Dermis blood vessel endothelial cell (primary cell): Measurements from ENCODE around the gene CTSC. TPM values are rescaled to one million over a fixed set of nuclear protein-coding genes. Genes with fewer than 3 reads are reported as not detected.
"Not testable (repeated sequence)": the region's sequence is repeated elsewhere in the genome, so short reads cannot be mapped to it uniquely, and the experiment has no call there.

ENCODE experiments used
- DNase-seq: peaks from one replicate; pipeline ENCODE4 v3.0.0; 2010
- total RNA-seq: library from RNA; depleted of rRNA; stranded (reverse); fragments of >200 nt; gene quantifications from 2 replicates; pipeline ENCODE4 v1.2.3, GENCODE V29; 2014

CTSC gene
- total RNA-seq, 1 donor from 2014 or later = 57.2 TPM

DNA sequence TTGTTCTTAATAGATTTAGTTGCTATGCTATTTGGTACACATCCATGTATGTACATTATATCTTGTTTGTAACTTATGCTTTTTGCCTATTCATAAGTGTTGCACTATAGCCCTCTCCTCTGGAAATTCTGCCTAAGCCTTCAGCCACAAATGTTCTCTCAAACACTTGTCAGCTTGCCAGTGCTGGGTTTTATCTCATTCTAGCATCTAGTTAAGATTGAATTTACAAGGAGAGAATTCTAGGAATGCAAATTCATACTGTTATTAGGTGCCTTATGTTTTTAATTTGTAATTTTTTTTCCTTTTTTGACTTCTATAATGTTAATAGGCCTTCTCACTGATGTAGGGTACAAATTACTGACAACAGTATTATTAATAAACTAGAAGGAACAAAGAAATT, 14.6 kb upstream of the CTSC start:
- peak; percentile 10 for DNase-seq

DNA sequence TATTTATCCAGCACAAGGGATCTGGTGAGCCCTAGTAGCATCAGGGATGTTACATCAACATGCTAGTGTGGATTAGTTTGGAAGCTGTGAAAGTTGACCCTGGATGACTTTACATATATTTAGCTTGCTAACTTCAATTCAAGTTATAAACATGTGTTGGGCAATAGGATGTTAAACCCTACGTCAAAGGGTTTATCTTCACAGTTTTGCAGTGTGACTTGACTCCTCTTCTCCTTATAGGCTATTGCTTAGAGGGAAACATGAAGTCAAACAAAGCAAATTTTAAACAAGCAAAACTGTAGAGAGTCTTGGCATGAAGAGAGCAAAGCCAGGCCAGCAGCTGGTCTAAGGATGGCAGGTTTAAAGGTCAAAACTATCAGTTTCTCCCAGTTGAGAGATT, 11.3 kb upstream of the CTSC start:
- no peak for DNase-seq

DNA sequence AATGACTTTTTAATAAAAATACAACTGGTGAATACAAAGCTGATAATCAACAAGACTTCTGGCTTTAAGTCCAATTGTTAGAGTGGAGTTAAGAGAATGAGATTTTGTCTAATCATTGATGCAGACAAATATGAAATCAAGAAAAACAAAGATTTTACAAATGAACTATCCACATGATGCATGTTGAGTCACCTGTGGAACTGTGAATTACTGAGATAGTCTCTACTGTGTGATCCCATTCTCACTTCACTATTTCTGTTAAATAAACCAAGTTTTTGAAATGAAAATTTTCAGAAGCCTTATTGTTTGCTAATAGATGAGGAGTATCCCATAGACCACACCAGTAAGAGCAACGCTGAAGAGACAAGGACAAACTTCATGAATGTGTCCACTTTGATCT, 8.4 kb upstream of the CTSC start:
- no peak for DNase-seq

DNA sequence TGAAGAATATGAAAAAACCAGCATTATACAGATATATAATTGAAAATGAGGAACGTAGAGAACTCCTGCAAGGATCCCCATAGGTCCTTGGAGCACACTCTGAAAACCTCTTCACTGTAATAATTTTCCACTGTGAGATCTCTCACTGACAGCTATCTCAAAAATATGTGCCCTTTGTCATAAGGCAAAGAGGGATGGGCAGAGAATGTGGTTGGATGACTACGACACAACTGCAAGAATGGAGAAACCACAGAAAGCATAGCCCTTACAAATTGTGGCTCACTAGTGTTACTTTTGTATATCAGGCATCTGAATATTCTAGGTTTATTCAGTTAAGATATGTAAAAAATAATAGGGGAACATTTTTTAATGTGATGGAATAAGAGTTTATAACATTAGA, 7.9 kb upstream of the CTSC start:
- no peak for DNase-seq

DNA sequence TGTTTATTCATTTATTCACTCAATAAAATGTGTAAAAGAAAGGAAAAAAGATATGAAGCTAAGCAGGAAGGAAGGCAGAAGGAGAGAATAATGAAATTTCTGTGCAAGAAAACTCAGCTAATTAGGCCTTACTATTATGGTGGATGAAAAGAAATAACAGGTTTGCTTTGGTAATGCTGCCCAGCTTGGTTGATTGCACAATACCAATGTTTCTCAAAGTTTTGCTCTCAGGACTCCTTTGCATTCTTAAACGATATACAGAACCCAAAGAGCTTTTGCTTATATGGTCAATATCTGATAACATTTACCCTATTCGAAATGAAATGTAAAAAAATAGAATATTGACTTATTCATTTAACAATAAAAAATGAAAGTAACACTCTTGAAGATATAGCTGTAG, 7.3 kb upstream of the CTSC start:
- no peak for DNase-seq

DNA sequence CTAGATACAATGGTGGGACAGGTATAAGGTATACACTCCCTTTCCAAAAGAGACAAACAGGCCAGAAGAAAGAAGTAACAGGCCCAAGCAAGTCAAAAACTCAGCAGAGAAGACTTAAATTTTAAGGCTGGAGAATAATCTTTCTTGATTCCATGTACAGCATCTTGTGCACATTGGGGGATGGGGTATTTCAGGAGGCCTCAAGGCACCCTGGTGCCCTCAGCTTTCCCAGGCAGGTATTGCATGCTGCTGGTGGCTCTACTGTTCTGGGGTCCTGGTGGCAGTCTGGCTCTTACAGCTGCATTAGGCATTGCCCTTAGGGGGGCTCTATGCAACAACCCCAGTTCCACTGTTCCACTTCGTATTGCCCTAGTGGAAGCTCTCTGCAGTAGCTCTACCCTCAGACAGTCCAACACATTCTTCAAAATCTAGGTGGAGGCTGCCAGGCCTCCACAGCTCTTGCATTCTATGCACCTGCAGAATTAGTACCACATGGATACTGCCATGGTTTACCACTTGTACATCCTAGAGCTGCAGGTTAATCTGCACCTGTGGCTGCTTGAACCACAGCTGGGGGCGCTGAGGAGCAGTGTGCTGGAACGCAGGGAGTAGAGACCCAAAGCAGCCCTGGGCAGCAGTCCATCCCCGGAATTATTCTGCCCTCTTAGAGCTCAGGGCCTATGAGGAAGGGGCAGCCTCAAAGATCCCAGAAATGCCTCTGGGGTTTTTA, 4.2 kb upstream of the CTSC start:
- no peak for DNase-seq

DNA sequence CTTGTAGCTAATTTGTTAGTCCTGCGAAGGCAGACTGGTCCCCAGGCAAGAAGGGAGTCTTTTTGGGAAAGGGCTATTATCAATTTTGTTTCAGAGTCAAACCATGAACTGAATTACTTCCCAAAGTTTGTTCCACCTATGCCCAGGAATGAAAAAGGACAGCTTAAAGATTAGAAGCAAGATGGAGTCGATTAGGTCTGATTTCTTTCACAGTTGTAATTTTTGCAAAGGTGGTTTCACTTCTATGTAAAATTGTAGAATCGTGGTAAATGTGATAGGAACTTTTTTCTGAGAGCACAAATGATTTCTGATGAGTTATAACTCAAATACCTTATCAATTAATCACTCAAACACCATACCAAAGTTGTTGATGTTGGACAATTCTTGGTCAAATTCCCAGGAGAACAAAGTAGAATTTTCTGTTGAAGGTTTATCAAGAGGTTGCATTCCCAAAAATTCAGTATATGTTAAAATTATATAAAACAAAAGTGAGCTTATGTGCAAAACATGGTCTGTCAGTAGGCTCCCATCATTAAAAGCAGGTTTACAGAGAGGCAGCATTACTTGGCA, 2.9 kb upstream of the CTSC start:
- no peak for DNase-seq

DNA sequence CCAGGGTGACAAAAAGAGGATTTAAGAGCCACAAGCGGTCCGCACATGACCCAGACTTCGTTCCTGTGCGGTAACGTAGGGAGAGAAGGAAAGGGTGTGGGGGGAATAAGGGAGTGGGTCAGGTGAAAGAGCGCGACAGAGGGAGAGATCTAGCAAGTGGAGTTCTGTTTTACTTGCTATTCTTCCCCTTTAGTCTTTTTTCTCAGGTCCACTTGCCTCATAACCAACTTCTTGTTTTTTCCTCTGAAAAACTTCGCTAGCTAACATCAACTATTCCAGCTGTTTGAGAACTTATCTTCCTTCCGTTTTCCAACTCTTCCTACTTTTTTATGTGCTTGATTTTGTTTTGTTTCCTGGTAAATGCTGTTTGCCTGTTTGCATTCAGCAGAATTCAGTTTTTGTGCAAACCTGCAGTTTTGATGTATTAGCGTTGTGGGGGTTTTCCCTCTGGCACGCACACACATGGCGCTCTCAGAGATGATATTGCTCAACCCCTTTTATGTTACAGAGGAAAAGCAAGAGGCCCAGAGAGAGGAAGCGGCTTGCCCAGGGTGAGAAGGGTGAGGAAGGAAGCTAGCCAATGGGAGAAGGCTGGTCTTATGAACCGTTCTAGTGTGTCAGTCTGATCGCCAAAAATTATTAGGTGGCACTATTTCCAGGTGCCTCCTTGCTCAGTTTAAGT, 592 bp upstream of the CTSC start:
- peak; percentile 62 for DNase-seq

DNA sequence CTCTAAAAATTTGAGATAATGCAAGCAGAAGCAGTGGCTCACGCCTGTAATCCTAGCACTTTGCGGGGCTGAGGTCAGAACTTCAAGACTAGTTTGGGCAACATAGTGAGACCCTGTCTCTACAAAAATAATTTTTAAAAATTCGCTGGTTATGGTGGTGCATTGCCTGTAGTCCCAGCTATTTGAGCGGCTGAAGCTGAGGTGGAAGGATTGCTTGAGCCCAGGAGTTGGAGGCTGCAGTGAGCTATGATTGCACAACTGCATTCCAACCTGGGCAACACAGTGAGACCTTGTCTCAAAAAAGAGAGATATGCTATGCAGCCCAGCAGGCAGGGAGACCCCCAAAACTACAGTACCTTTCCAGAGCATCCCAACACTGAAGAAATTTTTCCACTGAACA, 2.3 kb downstream of the CTSC start:
- no peak for DNase-seq

DNA sequence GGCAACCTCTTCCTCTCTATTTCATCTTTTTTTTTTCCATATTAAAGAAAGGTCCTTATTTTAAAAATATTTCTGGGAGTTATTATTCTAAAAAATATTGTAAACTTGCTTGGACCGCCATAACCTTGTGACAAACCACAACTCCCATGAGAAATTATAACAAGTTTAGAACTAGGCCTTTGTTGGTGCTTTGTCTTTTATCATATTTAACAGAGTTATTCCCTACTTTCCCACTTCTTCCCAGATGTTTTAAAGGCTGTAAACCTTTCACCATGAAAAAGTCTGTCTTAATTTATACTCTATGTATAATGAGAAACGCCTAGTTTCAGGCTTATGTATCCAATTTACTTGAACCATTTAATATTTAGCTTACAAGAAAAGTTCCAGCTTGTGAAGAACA, 3.7 kb downstream of the CTSC start:
- no peak for DNase-seq

DNA sequence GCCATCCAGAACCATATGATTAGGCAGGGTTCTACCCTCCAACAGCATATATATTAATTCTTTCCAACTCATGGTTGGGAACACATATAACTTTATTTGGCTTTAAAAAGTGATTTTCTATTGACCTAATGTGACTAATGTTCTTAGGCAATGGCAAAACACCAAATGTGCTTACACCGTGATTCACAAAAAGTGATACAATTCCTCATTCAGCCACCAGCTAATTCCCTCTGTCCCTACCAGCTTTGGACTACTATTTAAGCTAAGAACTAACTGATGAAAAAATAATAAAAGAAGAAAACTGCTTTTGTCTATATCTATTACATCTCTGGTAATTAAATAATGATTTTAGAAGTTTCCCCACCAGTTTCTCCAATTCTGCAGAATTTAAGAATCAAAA, 4.7 kb downstream of the CTSC start:
- no peak for DNase-seq

DNA sequence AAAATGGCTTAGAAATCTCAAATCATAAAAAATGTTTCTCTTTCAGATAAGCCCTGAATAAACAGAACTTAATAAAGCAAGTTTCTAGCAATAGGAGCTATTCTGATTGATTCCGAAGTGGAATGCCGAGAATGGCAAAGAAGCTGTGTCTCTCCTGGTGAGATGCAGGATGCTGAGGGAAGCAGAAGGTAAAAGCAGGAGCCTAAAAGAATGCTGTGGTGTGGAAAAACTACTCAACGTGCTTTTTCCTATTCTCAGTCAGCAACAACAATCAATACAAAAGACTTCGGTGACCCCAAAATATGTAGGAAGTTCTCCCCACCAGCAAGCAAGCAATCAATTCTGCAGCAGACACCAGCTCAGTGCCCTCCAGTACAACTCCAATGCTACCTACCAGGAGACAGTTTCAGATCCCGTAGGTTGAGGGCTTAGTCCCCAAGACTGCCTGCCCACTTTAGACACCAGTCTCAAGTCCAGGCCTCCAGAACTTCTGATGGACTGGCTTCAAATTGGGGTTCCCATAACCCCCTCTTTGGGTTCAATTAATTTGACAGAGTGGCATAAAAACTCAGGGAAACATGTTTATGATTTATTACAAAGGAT, 6.6 kb downstream of the CTSC start:
- DNase-seq = no peak

DNA sequence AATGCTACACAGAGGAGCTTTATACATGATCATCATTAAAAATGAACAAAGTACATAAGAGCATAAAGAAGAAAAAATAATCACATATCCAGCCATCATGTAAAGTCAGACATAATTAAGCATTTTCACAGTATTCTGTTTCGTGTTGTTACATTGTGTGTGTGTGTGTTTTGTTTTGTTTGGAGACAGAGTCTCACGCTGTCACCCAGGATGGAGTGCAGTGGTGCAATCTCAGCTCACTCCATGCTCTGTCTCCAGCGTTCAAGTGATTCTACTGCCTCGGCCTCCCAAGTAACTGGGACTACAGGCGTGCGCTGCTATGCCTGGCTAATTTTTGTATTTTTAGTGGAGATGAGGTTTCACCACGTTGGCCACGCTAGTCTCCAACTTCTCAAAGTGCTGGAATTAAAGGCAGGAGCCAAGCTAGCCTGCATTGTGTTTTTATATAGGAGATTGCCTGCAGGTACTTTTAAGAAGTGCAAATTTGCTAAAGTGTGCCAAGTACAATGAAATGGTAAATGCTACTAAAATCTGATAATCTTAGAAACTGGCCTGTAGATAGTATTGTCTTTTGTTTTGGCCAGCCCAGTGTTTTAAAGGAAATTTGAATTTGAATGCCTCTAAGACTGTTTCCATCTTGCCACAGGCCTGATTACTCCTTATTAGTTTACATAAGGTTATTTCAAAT, 7.8 kb downstream of the CTSC start:
- DNase-seq = no peak

DNA sequence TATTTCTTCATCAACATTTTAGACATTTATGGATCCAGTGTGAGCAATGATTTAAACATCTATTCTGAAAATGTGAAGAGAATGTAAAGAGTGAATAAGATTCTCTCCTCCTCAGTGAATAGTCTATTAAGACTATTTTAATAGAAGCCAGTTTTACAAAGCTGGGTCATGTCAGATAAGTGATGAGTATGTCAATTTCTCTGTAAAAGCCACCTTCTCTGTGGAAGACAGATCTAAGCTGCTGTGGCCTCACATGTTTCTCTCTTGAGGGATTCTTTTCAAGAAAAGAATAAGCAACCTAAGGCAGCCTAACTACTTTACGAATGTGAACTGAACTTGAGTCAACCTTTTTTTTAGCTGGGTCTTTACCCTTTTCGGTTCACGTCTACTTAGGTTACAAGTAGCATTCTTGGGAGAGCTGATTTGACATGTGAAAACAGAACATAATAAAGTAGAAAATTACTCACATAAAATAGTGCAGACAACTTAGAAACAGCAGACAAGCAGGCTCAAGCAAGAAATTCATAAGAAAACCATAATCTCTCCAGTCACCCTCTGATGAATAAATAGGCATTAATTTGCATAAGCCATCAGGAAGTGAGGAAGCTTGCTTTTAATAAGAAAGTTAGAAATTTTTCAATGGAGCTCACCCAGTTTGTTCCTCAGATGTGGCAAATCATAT, 9.9 kb downstream of the CTSC start:
- DNase-seq = no peak

DNA sequence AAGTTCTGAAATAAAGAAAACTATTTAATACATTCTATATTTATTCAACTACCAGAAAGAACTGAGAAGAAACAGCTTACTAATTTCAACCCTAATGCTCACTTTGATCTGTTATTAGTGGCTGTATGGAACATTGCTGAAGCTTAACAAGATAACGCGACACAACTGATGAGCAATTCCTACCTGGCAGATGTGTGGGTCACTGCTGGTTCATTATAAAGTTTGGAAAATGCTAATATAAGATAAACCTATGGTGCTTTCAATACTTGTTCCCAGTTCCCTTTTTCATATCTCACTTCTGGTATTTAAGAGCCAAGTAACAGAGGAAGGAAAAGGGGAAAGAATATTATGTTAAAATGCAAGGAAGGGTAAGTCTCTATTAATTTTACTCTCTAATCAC, 10.5 kb downstream of the CTSC start:
- DNase-seq = no peak

DNA sequence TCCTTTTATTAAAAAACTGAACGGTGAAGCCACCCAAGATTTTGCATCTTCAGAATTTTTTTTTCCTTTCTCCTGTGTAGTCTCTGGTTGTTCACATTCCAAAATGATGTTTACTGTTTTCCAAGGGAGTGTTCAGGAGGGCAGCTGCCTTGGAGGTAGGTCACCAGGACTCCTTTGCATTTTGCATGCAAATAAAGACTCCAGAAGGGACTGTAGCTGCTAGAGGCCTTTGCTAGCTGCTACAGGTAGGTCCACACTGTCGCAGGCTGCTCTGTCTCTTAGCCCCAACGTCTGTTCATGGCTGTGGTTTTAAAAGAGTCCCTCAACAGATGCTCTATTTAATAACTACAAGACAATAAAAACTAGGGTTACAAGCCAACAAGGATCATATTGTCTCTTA, 11.4 kb downstream of the CTSC start:
- DNase-seq = no peak

DNA sequence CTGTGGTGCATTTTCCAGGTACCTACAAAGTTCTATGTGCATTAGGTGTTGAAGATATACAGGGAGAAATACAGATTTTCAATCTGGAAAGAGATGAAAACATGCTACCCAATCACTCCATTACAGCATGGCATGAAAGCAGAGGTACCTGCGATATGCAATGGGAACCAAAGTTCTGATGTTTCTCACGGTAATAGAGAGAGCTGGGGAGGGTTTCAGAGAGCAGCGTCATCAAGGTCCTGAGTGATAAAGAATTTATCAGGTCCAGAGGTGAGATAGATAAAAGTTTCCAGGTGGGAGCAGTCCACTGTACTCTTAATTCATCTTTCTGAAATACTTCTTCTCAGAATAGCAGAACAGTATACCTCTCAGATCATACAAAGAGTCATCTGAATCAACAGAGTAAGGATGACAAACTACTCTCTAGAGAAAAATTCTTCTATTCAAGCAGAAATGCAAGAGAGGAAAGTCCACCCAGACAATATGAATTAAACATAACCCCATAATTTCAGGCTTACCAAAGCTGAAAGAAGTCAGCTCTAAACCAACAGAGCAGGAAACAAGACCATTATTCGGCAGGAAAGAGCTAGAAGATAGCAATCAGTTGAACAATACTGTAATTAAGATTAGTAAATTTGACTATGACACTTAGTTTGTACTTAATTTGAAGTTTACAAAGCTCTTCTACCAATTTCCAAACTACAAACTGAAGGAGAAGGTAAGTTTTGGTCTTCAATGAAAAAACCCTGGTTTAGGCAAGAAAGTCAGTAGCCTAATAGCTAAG, 12.8 kb downstream of the CTSC start:
- peak; percentile 45 for DNase-seq

DNA sequence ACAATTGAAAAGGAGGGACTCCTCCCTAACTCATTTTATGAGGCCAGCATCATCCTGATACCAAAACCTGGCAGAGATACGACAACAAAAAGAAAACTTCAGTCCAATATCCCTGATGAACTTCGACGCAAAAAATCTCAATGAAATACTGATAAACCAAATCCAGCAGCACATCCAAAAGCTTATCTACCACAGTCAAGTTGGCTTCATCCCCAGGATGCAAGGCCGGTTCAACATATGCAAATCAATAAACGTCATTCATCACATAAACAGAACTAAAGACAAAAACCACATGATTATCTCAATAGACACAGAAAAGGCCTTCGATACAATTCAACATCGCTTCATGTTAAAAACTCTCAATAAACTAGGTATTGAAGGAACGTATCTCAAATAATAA, 14.7 kb downstream of the CTSC start:
- DNase-seq = not testable (repeated sequence)

DNA sequence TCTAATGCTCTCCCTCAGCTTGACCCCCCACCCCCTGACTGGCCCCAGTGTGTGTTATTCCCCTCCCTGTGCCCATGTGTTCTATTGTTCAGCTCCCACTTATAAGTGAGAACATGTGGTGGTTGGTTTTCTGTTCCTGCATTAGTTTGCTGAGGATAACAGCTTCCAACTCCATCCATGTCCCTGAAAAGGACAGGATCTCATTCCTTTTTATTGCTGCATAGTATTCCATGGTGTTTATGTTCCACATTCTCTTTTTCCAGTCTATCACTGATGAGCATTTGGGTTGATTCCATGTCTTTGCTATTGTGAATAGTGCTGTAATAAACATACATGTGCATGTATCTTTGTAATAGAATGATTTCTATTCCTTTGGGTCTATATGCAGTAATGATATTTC, 16.1 kb downstream of the CTSC start:
- not testable (repeated sequence) for DNase-seq

DNA sequence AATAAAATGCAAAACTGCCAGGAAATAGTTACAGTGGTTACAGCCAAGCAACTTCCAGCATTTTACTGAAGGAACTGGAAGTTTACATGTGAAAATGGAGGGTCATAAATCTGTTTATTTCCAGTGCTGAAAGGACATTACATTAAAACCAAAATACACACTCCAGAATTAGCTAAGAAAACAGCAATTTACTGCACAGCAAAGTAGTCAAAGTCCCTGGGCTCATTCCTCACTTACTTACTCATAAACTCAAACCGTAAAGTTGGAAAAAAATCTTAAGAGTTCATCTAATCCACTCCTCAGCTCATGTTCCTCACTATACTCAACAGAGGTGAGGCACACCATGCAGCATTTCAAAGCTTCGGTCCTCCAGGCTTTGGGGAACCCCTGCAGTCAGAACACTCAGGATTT, 17.4 kb downstream of the CTSC start:
- no peak for DNase-seq

DNA sequence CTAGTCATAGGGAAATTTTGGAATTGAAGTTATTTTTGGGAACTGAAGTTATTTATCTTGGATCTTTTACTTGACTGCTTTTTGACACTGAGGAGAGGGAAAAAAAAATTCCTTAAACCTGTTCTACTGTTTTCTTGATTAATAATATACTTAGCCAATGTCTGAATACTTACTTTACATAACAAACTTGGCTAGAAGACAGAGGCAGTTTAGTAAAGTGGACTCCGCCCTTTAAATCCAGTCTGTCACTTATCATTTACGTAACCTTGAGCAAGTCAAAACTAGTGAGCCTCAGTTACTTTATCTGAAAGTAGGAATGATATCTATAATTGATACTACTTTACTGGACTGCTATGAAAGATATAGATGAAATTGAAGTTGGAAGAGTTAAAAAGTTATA, 19.5 kb downstream of the CTSC start:
- no peak for DNase-seq

DNA sequence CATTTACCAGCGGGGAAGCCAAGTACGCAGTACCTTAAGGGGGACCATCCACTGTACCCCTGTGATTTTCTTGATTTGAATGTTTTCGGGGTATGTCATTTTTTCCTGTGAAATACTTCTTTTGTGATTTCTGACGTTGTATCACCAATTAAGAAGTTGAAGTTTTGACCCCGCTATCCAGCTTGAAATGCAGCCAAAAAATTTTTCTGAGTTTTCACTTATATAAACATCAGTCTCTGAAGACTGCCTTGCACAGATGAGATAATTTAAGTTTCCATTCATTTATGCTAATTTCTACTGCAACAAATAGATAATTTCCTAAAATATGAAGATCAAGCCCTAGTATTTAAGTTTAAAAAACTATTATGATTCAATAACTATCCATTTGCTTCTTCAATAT, 20.0 kb downstream of the CTSC start:
- DNase-seq = no peak
